Measurements from ENCODE around the gene SLC7A6. TPM values are rescaled to one million over a fixed set of nuclear protein-coding genes. Genes with fewer than 3 reads are reported as not detected.

The SLC7A6 gene
- total and polyA plus RNA-seq, 10 of the 15 experiments (the other 5 are each of a cell fraction or from before 2014, with no cell fraction given) = 8.2 to 60.4 (median 28.6) TPM

DNA sequence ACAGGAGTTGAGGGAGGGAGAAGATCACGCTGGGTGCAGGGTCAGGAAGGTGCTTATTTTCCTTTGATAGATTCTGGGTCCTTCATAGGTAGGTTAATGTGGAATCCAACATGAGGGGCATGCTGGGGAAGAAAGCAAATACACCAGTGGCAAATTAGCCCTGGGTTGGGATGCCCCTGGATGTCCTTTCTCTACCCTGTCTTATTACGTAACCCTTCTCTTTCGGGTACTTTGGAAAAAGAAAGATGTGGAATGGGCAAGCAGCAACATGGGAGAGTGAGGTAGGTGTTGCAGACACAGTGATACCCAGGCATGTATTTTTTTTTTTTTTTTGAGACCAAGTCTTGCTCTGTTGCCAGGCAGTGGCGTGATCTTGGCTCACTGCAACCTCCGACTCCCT, 9.1 kb downstream of the SLC7A6 start:
- in situ Hi-C loops (cut with MboI) = no loop called here
- Histone ChIP-seq H3K9ac (ENCODE audit: control insufficient read depth, insufficient read depth, low read length) (no peak overlapping the region), H3K9me3 (replicated peaks; ENCODE audit: control insufficient read depth, insufficient read depth, low read length) (no peaks in the 10 kb centered on the region), H3K27me3 (replicated peaks in 1 of 2; ENCODE audit: control insufficient read depth in 2 of 2, insufficient read depth in 2 of 2, low read length in 1 of 2) (no peaks in the 10 kb centered on the region), H4K20me1 (ENCODE audit: control insufficient read depth, insufficient read depth) (no peaks in the 10 kb centered on the region), H3K36me3 (ENCODE audit: control insufficient read depth in 2 of 2, insufficient read depth in 2 of 2, low read length in 1 of 2) (peaks cover 9 to 18% of the 10 kb centered on the region in 2 experiments; a peak in 3 of 4 replicates), H3K4me3 (no peak overlapping the region), H2AFZ (ENCODE audit: control insufficient read depth, low read depth, low read length) (no peak overlapping the region), H3K4me1 (ENCODE audit: control insufficient read depth, insufficient read depth, low read length) (peaks cover 45% of the 10 kb centered on the region), H3K4me2 (ENCODE audit: control insufficient read depth, insufficient read depth) (peak overlapping the region; percentile 45), H3K27ac (ENCODE audit: control insufficient read depth, insufficient read depth) (peak overlapping the region; percentile 41), H3K79me2 (ENCODE audit: control insufficient read depth, insufficient read depth, low read length) (peaks cover 58% of the 10 kb centered on the region)
- DNase-seq (ENCODE audit: low read depth, low spot score) (no peak), ATAC-seq (no peak), FAIRE-seq (no peak)
- TF ChIP-seq SUPT20H (IDR thresholded peaks at IDR 0.05; ENCODE audit: borderline replicate concordance, control insufficient read depth, low read depth, low read length) = no peak
- TF ChIP-seq KDM1A (IDR thresholded peaks at IDR 0.05; ENCODE audit: borderline replicate concordance) = no peak
- no peak for TF ChIP-seq RELB (IDR thresholded peaks at IDR 0.05; ENCODE audit: low read depth)
- no peak for TF ChIP-seq MLLT1 (IDR thresholded peaks at IDR 0.05)
- no peak for TF ChIP-seq ZSCAN29 (IDR thresholded peaks at IDR 0.05)
- no peak for TF ChIP-seq CEBPB (IDR thresholded peaks at IDR 0.05; ENCODE audit: borderline replicate concordance in 1 of 2, low read depth in 2 of 2, low read length in 2 of 2)
- TF ChIP-seq SUZ12 (IDR thresholded peaks at IDR 0.05; ENCODE audit: unreplicated experiment) = no peak
- no peak for TF ChIP-seq SKIL (IDR thresholded peaks at IDR 0.05; ENCODE audit: low read depth, poor library complexity, severe bottlenecking)
- TF ChIP-seq NR2F1 (conservative IDR thresholded peaks at IDR 0.05) = no peak
- TF ChIP-seq TAF1 (IDR thresholded peaks at IDR 0.05; ENCODE audit: borderline replicate concordance, low read depth, low read length) = no peak
- TF ChIP-seq BCL11A (IDR thresholded peaks at IDR 0.05; ENCODE audit: low read depth, low read length) = no peak
- no peak for TF ChIP-seq BACH1 (IDR thresholded peaks at IDR 0.05; ENCODE audit: borderline replicate concordance)
- ChIA-PET RAD21 (ENCODE audit: unreplicated experiment) (interaction anchor here (1.1 to 4.1 kb wide), 7 partner anchors 10 to 56 kb away, joined by 4 to 32 read pairs (median 10); partner anchors contain the start of gene SLC7A6), CTCF (interaction anchor here (0.7 to 2.5 kb wide), 5 partner anchors 10 to 191 kb away, joined by 3 to 12 read pairs (median 9); partner anchors contain the start of gene SLC7A6), SMC1A (ENCODE audit: uncharacterized antibody, unreplicated experiment) (interaction anchor here (1.7 to 18.5 kb wide), 5 partner anchors 5 to 54 kb away, joined by 8 to 253 read pairs (median 15); partner anchors contain the start of genes PRMT7, SLC7A6 and SLC7A6OS), POLR2A (interaction anchor here (1.0 to 12.2 kb wide), 6 partner anchors 10 to 37 kb away, joined by 3 to 177 read pairs (median 4); partner anchors contain the start of genes PRMT7 and SLC7A6OS)
- intact Hi-C loops (cut with micrococcal nuclease; ENCODE audit: unreplicated experiment) = no loop called here
- no TSS peak for BruUV-seq (replicated peaks)
- WGBS (ENCODE audit: insufficient coverage, insufficient replicate concordance, low lambda C conversion rate, missing lambda C conversion rate) = 98% methylated on average over 5 of the region's 5 CpGs

Data from GM12878 (cell line).